ENCODE data around the gene PRSS56. TPM values are rescaled to one million over a fixed set of nuclear protein-coding genes. Genes with fewer than 3 reads are reported as not detected.
"Not testable (repeated sequence)": the region's sequence is repeated elsewhere in the genome, so short reads cannot be mapped to it uniquely, and the experiment has no call there.

The PRSS56 gene
- total RNA-seq, 1 donor from 2014 or later = not detected

- DNase-seq = no peak
Measured at GRCh38 chr2:232541961-232542714, 21.9 kb downstream of the PRSS56 start.

GRCh38 chr2:232542715-232543467 lies 22.7 kb downstream of the PRSS56 start:
- DNase-seq = no peak

GRCh38 chr2:232543491-232543890 lies 23.3 kb downstream of the PRSS56 start:
- DNase-seq = no peak

GRCh38 chr2:232543928-232544631 lies 23.9 kb downstream of the PRSS56 start:
- no peak for DNase-seq

- no peak for DNase-seq
Measured at GRCh38 chr2:232544674-232545073, 24.5 kb downstream of the PRSS56 start.

- DNase-seq = no peak
Measured at GRCh38 chr2:232545511-232546375, 25.6 kb downstream of the PRSS56 start.

- DNase-seq = no peak
Measured at GRCh38 chr2:232547991-232548390, 27.8 kb downstream of the PRSS56 start.

GRCh38 chr2:232549655-232550353 lies 29.6 kb downstream of the PRSS56 start:
- DNase-seq = peak; percentile 56

- DNase-seq = peak; percentile 92
Measured at GRCh38 chr2:232550354-232551249, 30.4 kb downstream of the PRSS56 start, which contains the start of the genes EIF4E2 and TIGD1. Gene EIF4E2, plus strand, starts transcription at chr2:232550689. Its CDS starts 36 bp downstream, at chr2:232550725. Gene TIGD1, minus strand, starts transcription at chr2:232550557. Its CDS starts 675 bp downstream, at chr2:232549882.

- no peak for DNase-seq
Measured at GRCh38 chr2:232551250-232551638, 31.1 kb downstream of the PRSS56 start.

- DNase-seq = no peak
Measured at GRCh38 chr2:232551776-232552175, 31.6 kb downstream of the PRSS56 start.

- DNase-seq = no peak
Measured at GRCh38 chr2:232556426-232556825, 36.2 kb downstream of the PRSS56 start.

- no peak for DNase-seq
Measured at GRCh38 chr2:232562515-232563151, 42.4 kb downstream of the PRSS56 start.

GRCh38 chr2:232563580-232563979 lies 43.4 kb downstream of the PRSS56 start:
- no peak for DNase-seq

- DNase-seq = no peak
Measured at GRCh38 chr2:232567721-232568120, 47.5 kb downstream of the PRSS56 start.

GRCh38 chr2:232568161-232568560 lies 48.0 kb downstream of the PRSS56 start:
- no peak for DNase-seq

GRCh38 chr2:232569541-232569940 lies 49.4 kb downstream of the PRSS56 start:
- no peak for DNase-seq

- not testable (repeated sequence) for DNase-seq
Measured at GRCh38 chr2:232570481-232570880, 50.3 kb downstream of the PRSS56 start.

- DNase-seq = no peak
Measured at GRCh38 chr2:232571026-232571474, 50.9 kb downstream of the PRSS56 start.

All from skin of body (tissue), 2 donors.